Parathyroid adenoma (tissue), 2 donors: ENCODE data around the gene PACS1.

ENCODE experiments used
- H2AFZ ChIP-seq: fragments of 300-600 bp; sonication (generic); one replicate; pipeline ENCODE4 v1.7.0; 2017; ENCODE audit warnings: antibody characterized with exemption, mild to moderate bottlenecking
- H3K27ac ChIP-seq: fragments of 300-600 bp; sonication (generic); one replicate; pipeline ENCODE4 v1.7.0; 2017
- H3K27me3 ChIP-seq: fragments of 300-600 bp; sonication (generic); one replicate; pipeline ENCODE4 v1.7.0; 2017; ENCODE audit warnings: low read length; ENCODE audit not compliant: control insufficient read depth, insufficient read depth
- H3K36me3 ChIP-seq: fragments of 300-600 bp; sonication (generic); one replicate; pipeline ENCODE4 v1.7.0; 2017; ENCODE audit warnings: low read length; ENCODE audit not compliant: control insufficient read depth, insufficient read depth
- H3K4me1 ChIP-seq: fragments of 300-600 bp; sonication (generic); one replicate; pipeline ENCODE4 v1.7.0; 2017; ENCODE audit warnings: control low read depth
- H3K4me2 ChIP-seq: fragments of 300-600 bp; sonication (generic); one replicate; pipeline ENCODE4 v1.7.0; 2017; ENCODE audit warnings: low read length
- H3K4me3 ChIP-seq: fragments of 300-600 bp; sonication (generic); one replicate; pipeline ENCODE4 v1.7.0; 2017; ENCODE audit warnings: low read depth, low read length
- H3K79me2 ChIP-seq: fragments of 300-600 bp; sonication (generic); one replicate; pipeline ENCODE4 v1.7.0; 2017; ENCODE audit warnings: control low read depth
- H3K9ac ChIP-seq: fragments of 300-600 bp; sonication (generic); one replicate; pipeline ENCODE4 v1.7.0; 2017; ENCODE audit warnings: mild to moderate bottlenecking
- H3K9me3 ChIP-seq: fragments of 300-600 bp; sonication (generic); one replicate; pipeline ENCODE4 v1.7.0; 2017; ENCODE audit warnings: low read length; ENCODE audit not compliant: control insufficient read depth
- TF ChIP-seq, protein P1 (sequence below): fragments of 300-600 bp; sonication (generic); IDR thresholded peaks from one replicate; pipeline ENCODE4 v1.7.0; 2017; ENCODE audit warnings: antibody characterized with exemption, mild to moderate bottlenecking
- donor health status: primary hyperparathyroidism.

Gene PACS1

DNA sequence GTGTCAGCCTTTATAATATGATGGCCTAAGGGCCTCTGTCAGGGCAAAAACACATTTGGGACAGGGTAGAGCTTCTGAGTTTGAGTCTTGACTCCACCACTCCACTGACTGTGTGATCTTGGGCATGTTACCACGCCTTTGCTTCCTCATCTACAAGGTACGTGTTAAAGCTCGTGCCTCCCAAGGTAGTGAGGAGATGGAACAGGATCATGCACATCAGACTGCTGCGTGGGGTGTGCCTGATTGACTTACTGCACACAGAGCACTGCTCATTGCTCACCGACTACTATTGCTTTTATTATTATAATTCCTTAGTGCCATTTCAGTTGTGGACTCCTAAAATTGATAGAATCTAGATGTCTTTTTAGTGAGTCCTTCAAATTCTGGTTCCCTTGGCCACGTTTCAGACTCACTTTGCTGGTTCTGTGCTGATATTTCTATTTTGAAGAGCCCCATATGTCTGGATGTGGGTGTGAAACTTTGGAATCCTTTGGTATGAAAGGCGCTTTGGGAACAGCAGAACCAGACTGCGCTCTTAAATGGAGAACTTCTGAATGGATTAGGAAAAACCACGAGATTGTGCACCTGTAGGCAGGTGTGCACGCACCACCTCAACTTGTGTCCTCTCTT lies 154.3 kb downstream of the PACS1 start:
- no peak overlapping the region for H2AFZ ChIP-seq
- no peak overlapping the region for H3K4me3 ChIP-seq
- no peak overlapping the region for H3K4me2 ChIP-seq
- no peaks in the 10 kb centered on the region for H3K4me1 ChIP-seq
- TF ChIP-seq, protein P1, sequence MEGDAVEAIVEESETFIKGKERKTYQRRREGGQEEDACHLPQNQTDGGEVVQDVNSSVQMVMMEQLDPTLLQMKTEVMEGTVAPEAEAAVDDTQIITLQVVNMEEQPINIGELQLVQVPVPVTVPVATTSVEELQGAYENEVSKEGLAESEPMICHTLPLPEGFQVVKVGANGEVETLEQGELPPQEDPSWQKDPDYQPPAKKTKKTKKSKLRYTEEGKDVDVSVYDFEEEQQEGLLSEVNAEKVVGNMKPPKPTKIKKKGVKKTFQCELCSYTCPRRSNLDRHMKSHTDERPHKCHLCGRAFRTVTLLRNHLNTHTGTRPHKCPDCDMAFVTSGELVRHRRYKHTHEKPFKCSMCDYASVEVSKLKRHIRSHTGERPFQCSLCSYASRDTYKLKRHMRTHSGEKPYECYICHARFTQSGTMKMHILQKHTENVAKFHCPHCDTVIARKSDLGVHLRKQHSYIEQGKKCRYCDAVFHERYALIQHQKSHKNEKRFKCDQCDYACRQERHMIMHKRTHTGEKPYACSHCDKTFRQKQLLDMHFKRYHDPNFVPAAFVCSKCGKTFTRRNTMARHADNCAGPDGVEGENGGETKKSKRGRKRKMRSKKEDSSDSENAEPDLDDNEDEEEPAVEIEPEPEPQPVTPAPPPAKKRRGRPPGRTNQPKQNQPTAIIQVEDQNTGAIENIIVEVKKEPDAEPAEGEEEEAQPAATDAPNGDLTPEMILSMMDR: no peak
- H3K9me3 ChIP-seq: no peaks in the 10 kb centered on the region
- H3K9ac ChIP-seq: no peak overlapping the region
- H3K36me3 ChIP-seq: no peaks in the 10 kb centered on the region
- no peak overlapping the region for H3K27ac ChIP-seq
- no peaks in the 10 kb centered on the region for H3K79me2 ChIP-seq
- H3K27me3 ChIP-seq: no peaks in the 10 kb centered on the region

DNA sequence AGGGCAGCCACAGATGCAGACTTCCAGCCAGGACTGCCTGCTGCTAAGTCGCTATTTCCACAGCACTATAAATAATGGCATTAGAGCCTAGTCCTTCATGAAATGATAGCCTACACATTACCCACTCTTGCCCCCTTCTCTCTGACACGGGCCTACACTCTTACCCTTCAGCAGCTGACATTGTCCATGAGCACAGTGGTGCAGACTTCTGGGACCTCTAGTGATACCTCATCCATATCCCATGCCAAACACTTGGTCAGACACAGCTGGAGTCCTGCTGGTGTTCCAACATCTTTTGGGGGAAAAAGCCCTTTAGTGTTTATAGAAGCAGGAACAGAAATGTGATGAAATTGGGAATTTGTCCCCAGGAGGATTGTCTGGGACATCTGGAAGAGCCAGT lies 155.0 kb downstream of the PACS1 start:
- Histone ChIP-seq H3K27ac (no peak overlapping the region), H3K4me1 (no peaks in the 10 kb centered on the region), H3K4me2 (no peak overlapping the region), H3K27me3 (no peaks in the 10 kb centered on the region), H3K9ac (no peak overlapping the region), H3K36me3 (no peaks in the 10 kb centered on the region), H3K4me3 (no peak overlapping the region), H2AFZ (no peak overlapping the region), H3K9me3 (no peaks in the 10 kb centered on the region), H3K79me2 (no peaks in the 10 kb centered on the region)
- TF ChIP-seq, protein P1: no peak

DNA sequence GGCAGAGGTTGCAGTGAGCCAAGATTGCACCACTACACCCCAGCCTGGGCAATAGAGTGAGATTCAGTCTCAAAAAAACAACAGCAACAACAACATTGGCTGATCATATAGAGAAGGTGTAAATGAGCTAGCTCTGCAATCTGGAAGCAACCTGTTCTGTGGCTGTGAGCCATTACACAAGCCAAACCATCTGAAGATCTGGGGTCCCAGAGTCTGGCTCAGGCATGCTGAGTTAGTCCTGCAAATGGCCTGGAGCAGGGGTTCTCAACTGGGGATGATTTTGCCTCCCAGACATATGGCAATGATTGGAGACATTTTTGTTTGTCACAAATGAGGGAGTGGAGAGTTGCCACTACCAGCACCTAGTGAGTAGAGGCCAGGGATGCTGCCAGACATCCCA lies 156.0 kb downstream of the PACS1 start:
- Histone ChIP-seq H2AFZ (no peak overlapping the region), H3K9ac (no peak overlapping the region), H3K4me1 (no peaks in the 10 kb centered on the region), H3K79me2 (no peaks in the 10 kb centered on the region), H3K36me3 (no peaks in the 10 kb centered on the region), H3K27ac (no peak overlapping the region), H3K27me3 (no peaks in the 10 kb centered on the region), H3K9me3 (no peaks in the 10 kb centered on the region), H3K4me3 (no peak overlapping the region), H3K4me2 (no peak overlapping the region)
- TF ChIP-seq, protein P1: no peak

DNA sequence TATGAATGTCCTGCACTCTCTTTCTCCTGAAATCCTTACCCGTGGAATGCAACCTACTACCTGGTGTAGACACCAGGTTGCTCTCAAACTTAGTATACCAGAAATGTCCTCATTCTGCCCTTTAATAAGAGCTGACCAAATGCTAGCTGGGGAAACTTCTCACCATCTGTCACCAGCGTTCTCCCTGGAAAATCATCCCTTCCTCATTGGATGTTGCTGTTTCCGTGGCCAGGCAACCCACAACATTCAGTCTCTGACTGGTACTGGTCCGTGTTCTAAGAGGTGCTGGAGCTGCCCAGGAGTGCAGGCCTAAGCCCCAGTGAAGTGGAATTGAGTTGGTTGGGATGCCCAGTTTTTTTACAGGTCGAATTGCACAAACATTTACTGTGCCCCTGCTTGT lies 157.6 kb downstream of the PACS1 start:
- Histone ChIP-seq H2AFZ (no peak overlapping the region), H3K27ac (no peak overlapping the region), H3K4me2 (no peak overlapping the region), H3K9me3 (no peaks in the 10 kb centered on the region), H3K36me3 (no peaks in the 10 kb centered on the region), H3K9ac (no peak overlapping the region), H3K79me2 (no peaks in the 10 kb centered on the region), H3K4me3 (no peak overlapping the region), H3K4me1 (no peaks in the 10 kb centered on the region), H3K27me3 (no peaks in the 10 kb centered on the region)
- TF ChIP-seq, protein P1: no peak

DNA sequence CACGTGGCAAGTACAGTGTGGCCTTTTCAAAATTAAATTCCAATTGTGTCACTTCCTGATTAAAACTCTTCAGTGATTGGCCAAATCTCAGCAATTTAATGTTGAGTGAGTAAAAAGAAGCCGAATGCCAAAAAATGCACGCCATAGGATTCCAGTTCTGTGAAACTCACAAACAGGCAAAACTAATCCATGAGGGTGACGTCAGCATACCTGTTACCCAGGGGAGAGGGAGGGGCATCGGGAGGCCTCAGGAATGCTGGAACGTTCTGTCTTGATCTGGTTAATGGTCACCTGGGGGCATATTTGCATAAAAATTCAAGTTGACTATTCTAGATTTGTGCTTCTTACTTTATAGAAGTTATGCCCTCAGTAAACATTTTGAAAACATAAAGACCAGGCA lies 158.4 kb downstream of the PACS1 start:
- no peak overlapping the region for H3K9ac ChIP-seq
- H3K36me3 ChIP-seq: no peaks in the 10 kb centered on the region
- H3K27ac ChIP-seq: no peak overlapping the region
- H3K4me3 ChIP-seq: no peak overlapping the region
- no peak overlapping the region for H3K4me2 ChIP-seq
- TF ChIP-seq, protein P1: no peak
- no peaks in the 10 kb centered on the region for H3K79me2 ChIP-seq
- no peaks in the 10 kb centered on the region for H3K9me3 ChIP-seq
- no peak overlapping the region for H2AFZ ChIP-seq
- H3K27me3 ChIP-seq: no peaks in the 10 kb centered on the region
- no peaks in the 10 kb centered on the region for H3K4me1 ChIP-seq
